Vagina (tissue), 2 donors: ENCODE measurements around the gene MDK. TPM values are rescaled to one million over a fixed set of nuclear protein-coding genes. Genes with fewer than 3 reads are reported as not detected.

ENCODE experiments used
- DNase-seq, 2 donors: peaks; one replicate each; pipeline ENCODE4 v3.0.0-alpha.2; 2017; ENCODE audit errors: extremely low spot score in 2 of 2
- H3K27ac ChIP-seq: fragments of 200-600 bp; sonication (generic); one replicate; pipeline ENCODE4 v1.5.1; 2019
- H3K27me3 ChIP-seq: fragments of 200-600 bp; sonication (generic); one replicate; pipeline ENCODE4 v1.5.1; 2019
- H3K36me3 ChIP-seq, 2 donors: fragments of 200-600 bp; sonication (generic); one replicate each; pipeline ENCODE4 v1.5.1; 2017 to 2019
- H3K4me1 ChIP-seq: fragments of 200-600 bp; sonication (generic); one replicate; pipeline ENCODE4 v1.5.1; 2019
- H3K4me3 ChIP-seq, 2 donors: fragments of 200-600 bp; sonication (generic); 1 replicate in 1 of 2; 2 replicates in 1 of 2; pipeline ENCODE4 v1.5.1; 2016 to 2019
- H3K9me3 ChIP-seq: fragments of 200-600 bp; sonication (generic); one replicate; pipeline ENCODE4 v1.5.1; 2019
- CTCF ChIP-seq, 3 experiments: fragments of 450-650 bp in 2 of 3; fragments of 200-600 bp in 1 of 3; sonication (generic) in 1 of 3; IDR thresholded peaks; one replicate each; pipeline ENCODE4 v1.5.1; 2017 to 2019; ENCODE audit warnings: antibody characterized with exemption in 3 of 3, mild to moderate bottlenecking in 2 of 3, moderate library complexity in 2 of 3
- POLR2A ChIP-seq, 2 donors: fragments of 450-650 bp; IDR thresholded peaks; one replicate each; pipeline ENCODE4 v1.6.1; 2017; ENCODE audit warnings: antibody characterized with exemption in 2 of 2, mild to moderate bottlenecking in 2 of 2, moderate library complexity in 2 of 2
- POLR2AphosphoS5 ChIP-seq, 2 donors: sonication (generic); formaldehyde crosslinking; IDR thresholded peaks; one replicate each; pipeline ENCODE4 v1.9.0; 2017; ENCODE audit warnings: antibody characterized with exemption in 2 of 2, mild to moderate bottlenecking in 2 of 2, low read depth in 1 of 2; ENCODE audit not compliant: insufficient read depth in 1 of 2
- intact Hi-C: fragments of 100-400 bp; cut with DNase I; formaldehyde crosslinking; loops from one replicate; pipeline ENCODE4 v1.15.1; 2023
- total RNA-seq: library from RNA; depleted of rRNA; stranded (reverse); fragments of >200 nt; gene quantifications from one replicate; pipeline ENCODE4 v1.2.3, GENCODE V29; 2016

Gene MDK
- total RNA-seq, 1 donor from 2014 or later: 142 TPM

GRCh38 chr11:46359953-46360352, 21.5 kb upstream of the MDK start:
- Histone ChIP-seq H3K9me3 (no peaks in the 10 kb centered on the region), H3K27me3 (no peaks in the 10 kb centered on the region), H3K36me3 (no peaks in the 10 kb centered on the region), H3K4me3 (no peak overlapping the region), H3K4me1 (peaks cover 53% of the 10 kb centered on the region), H3K27ac (no peak overlapping the region)
- TF ChIP-seq POLR2A (IDR thresholded peaks at IDR 0.05) (no peak), POLR2AphosphoS5 (IDR thresholded peaks at IDR 0.05; ENCODE audit: insufficient read depth in 1 of 2, low read depth in 1 of 2) (no peak)
- intact Hi-C loops: no loop called here
- DNase-seq: no peak

GRCh38 chr11:46360878-46361277, 20.6 kb upstream of the MDK start:
- H3K27ac ChIP-seq: peak overlapping the region; percentile 70
- no peaks in the 10 kb centered on the region for H3K9me3 ChIP-seq
- no peaks in the 10 kb centered on the region for H3K27me3 ChIP-seq
- TF ChIP-seq POLR2AphosphoS5 (IDR thresholded peaks at IDR 0.05; ENCODE audit: insufficient read depth in 1 of 2, low read depth in 1 of 2) (no peak), CTCF (IDR thresholded peaks at IDR 0.05) (no peak), POLR2A (IDR thresholded peaks at IDR 0.05) (no peak)
- intact Hi-C loops: no loop called here
- H3K4me3 ChIP-seq: peak overlapping the region; percentile 20 to 30
- no peaks in the 10 kb centered on the region for H3K36me3 ChIP-seq
- DNase-seq: no peak
- H3K4me1 ChIP-seq: peaks cover 53% of the 10 kb centered on the region

GRCh38 chr11:46361283-46362155, 19.9 kb upstream of the MDK start:
- peak overlapping the region; percentile 70 for H3K27ac ChIP-seq
- no peak for DNase-seq
- H3K36me3 ChIP-seq: no peaks in the 10 kb centered on the region
- intact Hi-C loops: no loop called here
- H3K9me3 ChIP-seq: no peaks in the 10 kb centered on the region
- TF ChIP-seq CTCF (IDR thresholded peaks at IDR 0.05) (no peak), POLR2AphosphoS5 (IDR thresholded peaks at IDR 0.05; ENCODE audit: insufficient read depth in 1 of 2, low read depth in 1 of 2) (peak in 1 of 2 donors; percentile 27)
- no peaks in the 10 kb centered on the region for H3K27me3 ChIP-seq
- H3K4me1 ChIP-seq: peaks cover 47% of the 10 kb centered on the region
- H3K4me3 ChIP-seq: peak overlapping the region; percentile 20 to 30

GRCh38 chr11:46362156-46363030, 19.1 kb upstream of the MDK start:
- Histone ChIP-seq H3K4me1 (peaks cover 46% of the 10 kb centered on the region), H3K36me3 (no peaks in the 10 kb centered on the region), H3K4me3 (peak overlapping the region; percentile 20 to 30), H3K9me3 (no peaks in the 10 kb centered on the region), H3K27me3 (no peaks in the 10 kb centered on the region), H3K27ac (peak overlapping the region; percentile 70)
- no peak for TF ChIP-seq POLR2A (IDR thresholded peaks at IDR 0.05)
- DNase-seq: no peak
- intact Hi-C loops: no loop called here

- peak overlapping the region; percentile 70 for H3K27ac ChIP-seq
- no peak overlapping the region for H3K4me3 ChIP-seq
- DNase-seq: no peak
- intact Hi-C loops: no loop called here
- H3K9me3 ChIP-seq: no peaks in the 10 kb centered on the region
- H3K4me1 ChIP-seq: peaks cover 46% of the 10 kb centered on the region
- TF ChIP-seq CTCF (IDR thresholded peaks at IDR 0.05): no peak
- no peak for TF ChIP-seq POLR2A (IDR thresholded peaks at IDR 0.05)
- TF ChIP-seq POLR2AphosphoS5 (IDR thresholded peaks at IDR 0.05; ENCODE audit: insufficient read depth in 1 of 2, low read depth in 1 of 2): no peak
- no peaks in the 10 kb centered on the region for H3K36me3 ChIP-seq
- H3K27me3 ChIP-seq: no peaks in the 10 kb centered on the region
Measured at GRCh38 chr11:46363031-46363407, 18.4 kb upstream of the MDK start.
